H1 (cell line): ENCODE data around the gene CTH. TPM values are rescaled to one million over a fixed set of nuclear protein-coding genes. Genes with fewer than 3 reads are reported as not detected.

Source experiments
- CTCF ChIA-PET: fragments of 300-600 bp; sonication (Branson Sonifier 250); formaldehyde crosslinking; loops from one replicate; lab custom pipeline; 2021; ENCODE audit not compliant: partially characterized antibody; lab: Charles Lee
- POLR2A ChIA-PET: fragments of 300-600 bp; sonication (Branson Sonifier 250); formaldehyde crosslinking; loops from one replicate; lab custom pipeline; 2021; ENCODE audit warnings: inconsistent platforms; ENCODE audit not compliant: partially characterized antibody; lab: Charles Lee
- DNase-seq, 2 experiments: peaks; one replicate each; pipeline versions ENCODE4 v3.0.0 to v3.0.0-alpha.2; 2010 to 2022; ENCODE audit warnings: low spot score in 2 of 2, low read depth in 1 of 2, mixed read lengths in 1 of 2
- FAIRE-seq: peaks from 2 replicates; lab custom pipeline; 2011; peaks lifted over from hg19 to GRCh38; lab: Jason Lieb, UNC
- H2AFZ ChIP-seq: 2 replicates; pipeline ENCODE4 v1.8.1; 2012; ENCODE audit warnings: low read length, inconsistent platforms
- H2AK5ac ChIP-seq: 2 replicates; pipeline ENCODE4 v1.6.1; 2013; ENCODE audit warnings: low read depth, low read length
- H2BK120ac ChIP-seq: replicated peaks from 2 replicates; pipeline ENCODE3; 2013; ENCODE audit warnings: low read depth, low read length, inconsistent platforms
- H2BK12ac ChIP-seq: 2 replicates; pipeline ENCODE4 v1.6.1; 2013; ENCODE audit warnings: low read depth, low read length
- H2BK15ac ChIP-seq: 2 replicates; pipeline ENCODE4 v1.6.1; 2013; ENCODE audit warnings: low read length
- H2BK20ac ChIP-seq: 2 replicates; pipeline ENCODE4 v1.6.1; 2013; ENCODE audit warnings: low read length
- H2BK5ac ChIP-seq: 2 replicates; pipeline ENCODE4 v1.6.1; 2013; ENCODE audit warnings: low read depth, low read length
- H3K14ac ChIP-seq: 2 replicates; pipeline ENCODE4 v1.6.1; 2013; ENCODE audit warnings: inconsistent platforms; ENCODE audit not compliant: insufficient read length
- H3K18ac ChIP-seq: 2 replicates; pipeline ENCODE4 v1.6.1; 2013; ENCODE audit warnings: low read length; ENCODE audit errors: extremely low read depth
- H3K23ac ChIP-seq: 2 replicates; pipeline ENCODE4 v1.6.1; 2013; ENCODE audit warnings: inconsistent platforms; ENCODE audit not compliant: insufficient read length
- H3K23me2 ChIP-seq: 2 replicates; pipeline ENCODE4 v1.6.1; 2013; ENCODE audit warnings: low read depth, low read length
- H3K27ac ChIP-seq: 2 replicates; pipeline ENCODE4 v1.6.1; 2011; ENCODE audit warnings: low read depth, low read length, inconsistent platforms
- H3K27me3 ChIP-seq, 4 experiments: replicated peaks in 1 of 4; 1 replicate in 1 of 4; 2 replicates in 3 of 4; pipeline versions ENCODE4 v1.6.1 to v1.8.1; 2011 to 2013; ENCODE audit warnings: low read length in 3 of 4, mild to moderate bottlenecking in 3 of 4, inconsistent platforms in 2 of 4, mixed read lengths in 2 of 4, moderate library complexity in 1 of 4; ENCODE audit not compliant: control insufficient read depth in 3 of 4, insufficient read depth in 3 of 4; ENCODE audit errors: extremely low read depth in 1 of 4
- H3K36me3 ChIP-seq, 4 experiments: 2 replicates each; pipeline versions ENCODE4 v1.6.1 to v1.8.1; 2011 to 2013; ENCODE audit warnings: mild to moderate bottlenecking in 4 of 4, low read length in 3 of 4, moderate library complexity in 2 of 4, control low read depth in 1 of 4, inconsistent platforms in 1 of 4; ENCODE audit not compliant: insufficient read depth in 4 of 4, control insufficient read depth in 2 of 4
- H3K4ac ChIP-seq: replicated peaks from 2 replicates; pipeline ENCODE3; 2013; ENCODE audit warnings: low read length, low read depth, mixed read lengths, inconsistent platforms; ENCODE audit not compliant: insufficient read length
- H3K4me1 ChIP-seq, 4 experiments: replicated peaks in 1 of 4; 1 replicate in 1 of 4; 2 replicates in 3 of 4; pipeline versions ENCODE4 v1.6.1 to v1.8.1; 2011 to 2013; ENCODE audit warnings: low read length in 3 of 4, inconsistent platforms in 2 of 4, mixed read lengths in 1 of 4; ENCODE audit not compliant: insufficient read depth in 4 of 4, control insufficient read depth in 3 of 4
- H3K4me2 ChIP-seq, 2 experiments: 2 replicates each; pipeline versions ENCODE4 v1.6.1 to v1.8.1; 2011 to 2013; ENCODE audit warnings: low read depth in 2 of 2, low read length in 2 of 2, control low read depth in 1 of 2, inconsistent platforms in 1 of 2, mild to moderate bottlenecking in 1 of 2; ENCODE audit not compliant: insufficient read depth in 1 of 2
- H3K4me3 ChIP-seq, 4 experiments: fragments of 200-600, 300-600 bp in 1 of 4; sonication (generic), shearing (Covaris generic), sonication (Bioruptor Twin) in 1 of 4; 2 replicates each; pipeline versions ENCODE4 v1.5.1 to v1.8.1; 2011 to 2016; ENCODE audit warnings: low read length in 4 of 4, low read depth in 3 of 4, control low read depth in 2 of 4, inconsistent platforms in 2 of 4, mild to moderate bottlenecking in 2 of 4, mixed read lengths in 1 of 4, moderate library complexity in 1 of 4; ENCODE audit not compliant: insufficient read depth in 2 of 4; ENCODE audit errors: extremely low read depth in 1 of 4
- H3K56ac ChIP-seq: replicated peaks from 2 replicates; pipeline ENCODE3; 2013; ENCODE audit warnings: low read depth, mild to moderate bottlenecking, mixed read lengths, low read length, inconsistent platforms; ENCODE audit not compliant: insufficient read length
- H3K79me1 ChIP-seq: 2 replicates; pipeline ENCODE4 v1.6.1; 2013; ENCODE audit warnings: low read depth, low read length, control low read depth
- H3K79me2 ChIP-seq, 2 experiments: 2 replicates each; pipeline versions ENCODE4 v1.6.1 to v1.8.1; 2012 to 2013; ENCODE audit warnings: low read length in 2 of 2, mild to moderate bottlenecking in 2 of 2, inconsistent platforms in 1 of 2; ENCODE audit not compliant: insufficient read depth in 2 of 2, control insufficient read depth in 1 of 2
- H3K9ac ChIP-seq, 4 experiments: replicated peaks in 1 of 4; 1 replicate in 1 of 4; 2 replicates in 3 of 4; pipeline versions ENCODE4 v1.6.1 to v1.8.1; 2011 to 2013; ENCODE audit warnings: low read depth in 3 of 4, low read length in 3 of 4, control low read depth in 2 of 4, mild to moderate bottlenecking in 2 of 4, moderate library complexity in 2 of 4, inconsistent platforms in 1 of 4; ENCODE audit errors: extremely low read depth in 1 of 4
- H3K9me3 ChIP-seq, 2 experiments: 2 replicates each; pipeline versions ENCODE4 v1.6.1 to v1.8.1; 2012 to 2013; ENCODE audit warnings: mild to moderate bottlenecking in 2 of 2, moderate library complexity in 2 of 2, control low read depth in 1 of 2, inconsistent platforms in 1 of 2, low read depth in 1 of 2, low read length in 1 of 2, mixed read lengths in 1 of 2; ENCODE audit not compliant: insufficient read depth in 2 of 2
- H4K20me1 ChIP-seq, 2 experiments: replicated peaks in 1 of 2; 2 replicates each; pipeline versions ENCODE3 to v1.8.1; 2011 to 2013; ENCODE audit warnings: inconsistent platforms in 2 of 2, low read length in 2 of 2, mild to moderate bottlenecking in 1 of 2; ENCODE audit not compliant: insufficient read depth in 2 of 2, control insufficient read depth in 1 of 2
- H4K5ac ChIP-seq: 2 replicates; pipeline ENCODE4 v1.6.1; 2013; ENCODE audit warnings: low read length, low read depth, mixed read lengths, inconsistent platforms; ENCODE audit not compliant: insufficient read length
- H4K8ac ChIP-seq: 2 replicates; pipeline ENCODE4 v1.8.0; 2013; ENCODE audit warnings: mild to moderate bottlenecking, moderate library complexity, low read length, inconsistent platforms; ENCODE audit not compliant: insufficient read depth; ENCODE audit errors: extremely low read depth
- H4K91ac ChIP-seq: replicated peaks from 2 replicates; pipeline ENCODE3; 2013; ENCODE audit warnings: low read length, mixed read lengths, inconsistent platforms; ENCODE audit not compliant: insufficient read length
- ASH2L ChIP-seq: fragments of 200-600, 300-600 bp; sonication (generic); IDR thresholded peaks from one replicate; pipeline ENCODE4 v1.7.1; 2017; ENCODE audit warnings: low read length
- ATF2 ChIP-seq: IDR thresholded peaks from 2 replicates; pipeline ENCODE4 v1.6.1; 2012; ENCODE audit warnings: low read length, inconsistent platforms
- BRCA1 ChIP-seq: IDR thresholded peaks from 2 replicates; pipeline ENCODE4 v1.6.1; 2012; ENCODE audit warnings: low read depth, low read length, improper control_type of control experiment
- EZH2 ChIP-seq: fragments of 200-600 bp; sonication (generic); IDR thresholded peaks from 2 replicates; pipeline ENCODE4 v1.7.1; 2012; ENCODE audit warnings: low read depth, mild to moderate bottlenecking, moderate library complexity, low read length, inconsistent platforms; ENCODE audit not compliant: severe bottlenecking
- JUN ChIP-seq: IDR thresholded peaks from 2 replicates; pipeline ENCODE4 v1.6.1; 2011; ENCODE audit warnings: low read depth, mild to moderate bottlenecking, improper control_type of control experiment, low read length
- KDM4A ChIP-seq: IDR thresholded peaks from one replicate; pipeline ENCODE4 v1.7.1; 2012; ENCODE audit warnings: low read depth, mild to moderate bottlenecking, moderate library complexity, low read length, inconsistent platforms; ENCODE audit not compliant: severe bottlenecking
- MAFK ChIP-seq: IDR thresholded peaks from 2 replicates; pipeline ENCODE4 v1.6.1; 2012; ENCODE audit warnings: low read depth, mild to moderate bottlenecking, improper control_type of control experiment, low read length
- SIX5 ChIP-seq: IDR thresholded peaks from 2 replicates; pipeline ENCODE4 v1.6.1; 2011; ENCODE audit warnings: mild to moderate bottlenecking, low read depth, low read length
- SP2 ChIP-seq: IDR thresholded peaks from 2 replicates; pipeline ENCODE4 v1.6.1; 2012; ENCODE audit warnings: mild to moderate bottlenecking, low read length, inconsistent platforms
- SRF ChIP-seq: IDR thresholded peaks from 2 replicates; pipeline ENCODE4 v1.6.1; 2011; ENCODE audit warnings: mild to moderate bottlenecking, low read depth, low read length, moderate library complexity
- SUZ12 ChIP-seq: fragments of 200-600 bp; sonication (generic); IDR thresholded peaks from 2 replicates; pipeline ENCODE4 v1.6.1; 2012; ENCODE audit warnings: mild to moderate bottlenecking, inconsistent platforms, low read length, moderate library complexity, mixed read lengths
- TAF7 ChIP-seq: optimal IDR thresholded peaks from 2 replicates; pipeline ENCODE3; 2011; ENCODE audit warnings: low read depth, mild to moderate bottlenecking, inconsistent platforms, low read length, moderate library complexity, borderline replicate concordance
- ZNF274 ChIP-seq: IDR thresholded peaks from 2 replicates; pipeline ENCODE4 v1.7.0; 2012; ENCODE audit warnings: low read length, borderline replicate concordance; ENCODE audit errors: extremely low read depth
- WGBS, 2 experiments: shearing (Covaris generic) in 1 of 2; methylation state at CpG; one replicate each; pipeline versions ENCODE4 v1.1.6 to v1.1.7; 2013 to 2015; ENCODE audit warnings: low lambda C conversion rate in 2 of 2, mixed read lengths in 2 of 2, inconsistent platforms in 1 of 2, low coverage in 1 of 2, missing lambda C conversion rate in 1 of 2; ENCODE audit not compliant: insufficient replicate concordance in 2 of 2, insufficient coverage in 1 of 2, insufficient read length in 1 of 2; ENCODE audit errors: extremely low coverage in 1 of 2, missing lambda C conversion rate in 1 of 2; 5-methylcytosine and 5-hydroxymethylcytosine counted together
- polyA plus RNA-seq, 7 experiments: library from polyadenylated mRNA; depleted of rRNA in 3 of 7; stranded (reverse) in 5 of 7; unstranded in 2 of 7; fragments of >200 nt in 5 of 7; fragments of 200-250 nt in 2 of 7; gene quantifications; 1 replicate in 5 of 7; 2 replicates in 1 of 7; 4 replicates in 1 of 7; pipeline versions ENCODE4 v1.2.1 to v1.2.3, GENCODE V29; 2011 to 2013; ENCODE audit warnings: missing spikeins in 2 of 7, mixed read lengths in 2 of 7
- total RNA-seq: library from RNA; stranded (reverse); fragmentation: NEBNext Ultra II Directional; extraction: Animal tissue kit (Norgen Biotek cat#: 25700); gene quantifications from 2 replicates; pipeline ENCODE4 v1.2.1, GENCODE V29; 2021

CTH gene
- total and polyA plus RNA-seq, 2 of the 8 experiments (the other 6 are each of a cell fraction or from before 2014, with no cell fraction given) = 31.7 to 33.2 TPM

- Histone ChIP-seq H3K4me3 (no peak overlapping the region), H3K36me3 (no peaks in the 10 kb centered on the region), H2BK12ac (no peak overlapping the region), H3K79me1 (no peaks in the 10 kb centered on the region), H3K4ac (no peak overlapping the region), H3K23me2 (no peaks in the 10 kb centered on the region), H2BK15ac (no peak overlapping the region), H3K79me2 (no peaks in the 10 kb centered on the region), H3K14ac (no peak overlapping the region), H3K27me3 (no peaks in the 10 kb centered on the region), H2BK20ac (no peak overlapping the region), H3K4me2 (no peak overlapping the region), H2BK120ac (no peak overlapping the region), H3K27ac (no peak overlapping the region), H4K20me1 (no peaks in the 10 kb centered on the region), H2AK5ac (no peak overlapping the region), H4K8ac (no peak overlapping the region), H3K23ac (no peak overlapping the region), H3K9me3 (no peaks in the 10 kb centered on the region), H3K4me1 (no peaks in the 10 kb centered on the region), H4K91ac (no peak overlapping the region), H3K56ac (no peak overlapping the region), H3K9ac (no peak overlapping the region), H3K18ac (no peak overlapping the region), H4K5ac (no peak overlapping the region), H2BK5ac (no peak overlapping the region), H2AFZ (no peak overlapping the region)
- 84% methylated on average over 7 of the region's 7 CpGs; no CpG with 5 or more reads in 1 of the 2 experiments for WGBS, 2 experiments
- ChIA-PET CTCF (interaction anchor here (0.7 kb wide), 1 partner anchor 464 kb away, joined by 3 read pairs; no protein-coding TSS in a partner anchor), POLR2A (no interaction called here)
- no peak for DNase-seq
- no peak for FAIRE-seq
- no peak for TF ChIP-seq SIX5
- no peak for TF ChIP-seq SP2
- no peak for TF ChIP-seq SRF
- no peak for TF ChIP-seq MAFK
- no peak for TF ChIP-seq TAF7
- no peak for TF ChIP-seq ZNF274
- TF ChIP-seq ASH2L = no peak
- TF ChIP-seq BRCA1 = no peak
- TF ChIP-seq EZH2 = no peak
- no peak for TF ChIP-seq ATF2
- TF ChIP-seq JUN = no peak
- no peak for TF ChIP-seq KDM4A
- no peak for TF ChIP-seq SUZ12
Measured at GRCh38 chr1:70397013-70397412, 14.1 kb upstream of the CTH start.
